DMS53 treated with DMSO at 0.1 percent for 48 hours (cell line): ENCODE data around the gene ECSCR.
"Not testable (repeated sequence)": the region's sequence is repeated elsewhere in the genome, so short reads cannot be mapped to it uniquely, and the experiment has no call there.

ENCODE experiments used
- DNase-seq: peaks from one replicate; lab custom pipeline; 2025; ENCODE audit not compliant: unreplicated experiment; lab: John Stamatoyannopoulos, UW

The ECSCR gene

GRCh38 chr5:139414581-139415130, 47.9 kb downstream of the ECSCR start:
- DNase-seq, result no peak

- DNase-seq, result no peak
These were observed 48.6 kb downstream of the ECSCR start for GRCh38 chr5:139413963-139414362.

- DNase-seq, result no peak
These were observed 49.4 kb downstream of the ECSCR start for GRCh38 chr5:139413153-139413552.

GRCh38 chr5:139410993-139411828, 51.3 kb downstream of the ECSCR start:
- no peak for DNase-seq

- DNase-seq, result no peak
These were observed 52.2 kb downstream of the ECSCR start for GRCh38 chr5:139410121-139410992.

GRCh38 chr5:139409116-139409515, 53.4 kb downstream of the ECSCR start:
- not testable (repeated sequence) for DNase-seq

- DNase-seq, result no peak
These were observed 54.4 kb downstream of the ECSCR start for GRCh38 chr5:139408191-139408590.

- DNase-seq, result no peak
These were observed 55.0 kb downstream of the ECSCR start for GRCh38 chr5:139407517-139407916.

- no peak for DNase-seq
These were observed 55.6 kb downstream of the ECSCR start for GRCh38 chr5:139406963-139407362.

GRCh38 chr5:139404484-139404840, 58.1 kb downstream of the ECSCR start:
- DNase-seq, result no peak

GRCh38 chr5:139403787-139404483, 58.6 kb downstream of the ECSCR start, which contains the start of gene SPATA24:
Gene SPATA24, minus strand, starts transcription at chr5:139404089. Its CDS starts 29 bp downstream, at chr5:139404060.
- DNase-seq, result peak; percentile 96

GRCh38 chr5:139403418-139403786, 59.1 kb downstream of the ECSCR start:
- DNase-seq, result no peak

GRCh38 chr5:139402561-139403158, 59.9 kb downstream of the ECSCR start:
- DNase-seq, result peak; percentile 15

GRCh38 chr5:139401546-139401945, 61.0 kb downstream of the ECSCR start:
- DNase-seq, result no peak

- no peak for DNase-seq
These were observed 62.9 kb downstream of the ECSCR start for GRCh38 chr5:139399501-139400121.
